ENCODE measurements around the gene SEMA3F. TPM values are rescaled to one million over a fixed set of nuclear protein-coding genes. Genes with fewer than 3 reads are reported as not detected.
A peak's percentile ranks its signal among the peaks of the same experiment; 100 is the strongest.

SEMA3F gene
- total RNA-seq, 3 donors from 2014 or later, result 10.7 to 15.3 (median 14.6) TPM

DNA sequence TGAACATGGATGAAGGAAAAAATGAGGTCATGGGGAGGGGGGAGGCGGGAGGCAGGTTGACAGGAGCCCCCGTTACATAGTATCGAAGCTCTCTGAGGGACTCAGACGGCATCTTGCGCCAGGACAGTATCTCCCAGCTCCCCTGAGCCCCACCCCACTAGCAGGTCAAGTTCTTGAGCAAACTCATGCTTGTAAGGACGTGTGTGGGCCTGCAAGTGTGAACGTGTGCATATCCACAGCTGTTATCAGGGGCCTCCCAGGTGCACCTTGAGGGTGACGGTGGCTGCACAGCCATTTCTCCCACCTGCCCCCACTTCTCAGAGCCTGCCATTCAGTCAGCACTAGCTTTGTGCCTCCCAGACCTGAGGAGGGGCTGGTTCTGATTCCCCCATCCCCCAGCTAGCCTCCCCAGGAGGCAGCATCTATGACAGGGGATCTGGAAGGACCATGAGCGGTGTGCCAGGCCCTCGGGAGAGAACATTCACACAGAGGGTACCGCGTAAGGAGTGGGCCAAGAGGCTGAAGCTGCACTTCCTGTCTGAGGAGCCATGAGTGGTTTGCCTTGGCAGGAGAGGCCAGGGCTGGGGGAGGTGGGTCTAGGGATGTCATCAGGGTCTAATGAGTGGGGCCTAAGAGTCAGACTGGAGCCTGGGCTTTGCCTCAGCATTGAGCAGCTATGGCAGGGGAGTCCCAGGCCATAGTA is 2.9 kb downstream of the SEMA3F start:
- Histone ChIP-seq H3K36me3 (ENCODE audit: low read depth) (no peaks in the 10 kb centered on the region), H3K4me3 (no peak overlapping the region), H3K9me3 (no peaks in the 10 kb centered on the region), H3K4me1 (ENCODE audit: low read depth) (peaks cover 24% of the 10 kb centered on the region)
- DNase-seq (no peak), ATAC-seq (no peak)
- no peak for TF ChIP-seq CTCF (IDR thresholded peaks at IDR 0.05)
- intact Hi-C loops (cut with DNase I, micrococcal nuclease), result no loop called here

DNA sequence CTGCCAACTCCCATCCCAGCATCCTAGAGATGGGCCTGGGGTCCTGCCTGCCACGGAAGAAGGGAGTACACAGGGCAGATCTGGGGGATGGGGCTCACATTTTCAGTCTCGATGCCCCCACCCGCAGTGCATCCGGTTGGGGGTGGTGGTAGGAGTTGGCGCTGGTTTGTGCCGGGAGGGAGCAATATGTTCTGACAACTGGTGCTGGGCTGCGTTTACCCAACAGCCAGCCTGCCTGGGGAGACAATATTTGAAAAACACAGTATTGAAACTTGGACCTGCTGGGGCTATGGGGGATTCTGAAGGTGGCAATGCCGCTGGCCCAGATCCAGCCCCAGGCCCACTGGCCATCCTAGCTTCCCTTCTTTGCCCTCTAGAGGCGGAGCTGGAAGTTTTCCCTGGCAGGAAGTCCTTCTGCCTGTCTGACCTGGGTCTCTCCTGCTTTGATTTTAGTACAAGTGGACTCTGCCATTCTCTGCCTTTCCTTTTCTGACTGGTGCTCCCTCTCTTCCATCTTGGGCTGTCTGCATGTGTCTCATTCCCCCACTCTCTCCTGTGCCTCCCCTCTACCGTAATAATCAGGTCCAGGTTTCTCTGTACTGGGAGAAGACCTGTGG is 3.5 kb downstream of the SEMA3F start:
- no peak overlapping the region for H3K4me3 ChIP-seq
- H3K4me1 ChIP-seq (ENCODE audit: low read depth), result peaks cover 25% of the 10 kb centered on the region
- no peak for DNase-seq
- H3K9me3 ChIP-seq, result no peaks in the 10 kb centered on the region
- no peak for TF ChIP-seq CTCF (IDR thresholded peaks at IDR 0.05)
- no peak for ATAC-seq
- H3K36me3 ChIP-seq (ENCODE audit: low read depth), result no peaks in the 10 kb centered on the region
- intact Hi-C loops (cut with DNase I, micrococcal nuclease), result no loop called here

DNA sequence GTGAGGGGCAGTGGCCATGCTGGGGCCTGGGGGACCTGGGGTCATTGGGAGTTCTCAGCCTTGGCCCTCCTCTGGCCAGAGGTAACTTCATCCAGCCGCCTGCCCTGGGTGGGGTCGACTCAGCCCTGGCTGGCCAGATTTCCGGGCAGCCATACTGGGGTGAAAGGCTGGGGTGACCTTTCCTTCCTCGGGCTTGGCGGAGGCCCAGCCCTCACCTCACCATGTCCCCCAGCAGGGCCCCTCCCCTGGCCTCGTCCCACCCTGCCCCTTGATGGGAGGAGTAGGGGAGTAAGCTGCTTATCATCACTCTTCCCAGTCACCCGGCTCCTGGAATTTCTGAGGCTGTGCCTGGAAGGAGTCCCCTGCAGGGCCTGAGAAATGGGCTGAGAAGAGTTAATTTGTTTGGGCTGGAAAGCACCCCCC is 5.4 kb downstream of the SEMA3F start:
- Histone ChIP-seq H3K9me3 (no peaks in the 10 kb centered on the region), H3K4me3 (no peak overlapping the region), H3K4me1 (ENCODE audit: low read depth) (peaks cover 32% of the 10 kb centered on the region), H3K36me3 (ENCODE audit: low read depth) (no peaks in the 10 kb centered on the region)
- intact Hi-C loops (cut with DNase I, micrococcal nuclease), result no loop called here
- ATAC-seq, result no peak
- no peak for TF ChIP-seq CTCF (IDR thresholded peaks at IDR 0.05)
- DNase-seq, result no peak

- TF ChIP-seq CTCF (IDR thresholded peaks at IDR 0.05), result no peak
- Histone ChIP-seq H3K9me3 (no peaks in the 10 kb centered on the region), H3K36me3 (ENCODE audit: low read depth) (no peaks in the 10 kb centered on the region), H3K4me1 (ENCODE audit: low read depth) (peaks cover 32% of the 10 kb centered on the region), H3K4me3 (no peak overlapping the region)
- intact Hi-C loops (cut with DNase I, micrococcal nuclease), result no loop called here
- peak; percentile 79 to 87 (median 86) for DNase-seq
- ATAC-seq, result peak; percentile 80
These were observed 6.2 kb downstream of the SEMA3F start for GRCh38 chr3:50161320-50161719.

GRCh38 chr3:50162034-50162883 is 7.1 kb downstream of the SEMA3F start:
- ATAC-seq (peak; percentile 19), DNase-seq (no peak)
- TF ChIP-seq CTCF (IDR thresholded peaks at IDR 0.05), result no peak
- no peaks in the 10 kb centered on the region for H3K9me3 ChIP-seq
- intact Hi-C loops (cut with DNase I, micrococcal nuclease), result no loop called here
- H3K4me3 ChIP-seq, result no peak overlapping the region
- H3K36me3 ChIP-seq (ENCODE audit: low read depth), result no peaks in the 10 kb centered on the region
- H3K4me1 ChIP-seq (ENCODE audit: low read depth), result peaks cover 33% of the 10 kb centered on the region
